ENCODE results near the gene TMEM263. TPM values are rescaled to one million over a fixed set of nuclear protein-coding genes. Genes with fewer than 3 reads are reported as not detected.
A peak's percentile ranks its signal among the peaks of the same experiment; 100 is the strongest.
"Not testable (repeated sequence)": the region's sequence is repeated elsewhere in the genome, so short reads cannot be mapped to it uniquely, and the experiment has no call there.

The TMEM263 gene
- total RNA-seq, 1 donor from 2014 or later, result 58.8 TPM

DNA sequence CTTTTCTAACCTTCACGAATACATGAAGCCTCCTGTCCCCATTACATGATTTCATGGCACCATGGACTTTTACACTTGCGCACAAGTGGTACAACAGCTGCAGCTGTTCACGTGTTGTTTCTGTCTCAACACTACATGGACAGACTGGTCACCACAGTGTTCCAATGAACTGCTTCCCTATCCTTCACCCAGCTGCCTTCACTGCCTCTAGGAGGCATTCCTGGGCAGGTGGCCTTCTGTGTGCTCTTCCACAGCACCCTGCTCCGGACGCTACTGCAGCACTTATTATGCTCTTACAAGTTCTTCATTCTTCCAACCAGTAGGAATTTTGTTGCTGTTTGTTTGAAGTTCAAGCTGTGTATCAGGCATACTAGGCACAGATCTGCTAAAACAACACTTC is 29.8 kb downstream of the TMEM263 start:
- DNase-seq (ENCODE audit: low read depth, low spot score), result no peak

DNA sequence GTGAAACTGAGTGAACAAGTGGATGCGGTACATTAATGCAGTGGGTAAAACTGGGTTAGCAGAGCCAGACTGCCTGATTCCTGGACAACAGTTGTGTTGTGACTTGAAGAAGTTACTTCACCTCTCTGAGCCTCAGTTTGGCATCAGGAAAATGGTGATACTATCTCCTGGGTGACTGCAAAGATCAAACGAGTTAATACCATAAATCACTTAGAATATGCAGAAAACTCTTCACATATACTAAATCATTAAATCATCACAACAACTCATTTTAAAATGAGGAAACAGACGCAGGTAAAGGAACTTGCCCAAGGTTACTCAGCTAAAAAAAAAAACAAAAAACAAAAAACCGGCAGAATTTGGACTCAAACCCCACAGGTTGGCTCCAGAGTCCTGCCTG is 30.4 kb downstream of the TMEM263 start:
- no peak for DNase-seq (ENCODE audit: low read depth, low spot score)

GRCh38 chr12:106986625-106987389 is 31.1 kb downstream of the TMEM263 start, which contains the start of gene MTERF2:
MTERF2 (minus strand) TSS chr12:106987146; CDS start chr12:106978714, 8,432 bp downstream.
- peak; percentile 84 for DNase-seq (ENCODE audit: low read depth, low spot score)

DNA sequence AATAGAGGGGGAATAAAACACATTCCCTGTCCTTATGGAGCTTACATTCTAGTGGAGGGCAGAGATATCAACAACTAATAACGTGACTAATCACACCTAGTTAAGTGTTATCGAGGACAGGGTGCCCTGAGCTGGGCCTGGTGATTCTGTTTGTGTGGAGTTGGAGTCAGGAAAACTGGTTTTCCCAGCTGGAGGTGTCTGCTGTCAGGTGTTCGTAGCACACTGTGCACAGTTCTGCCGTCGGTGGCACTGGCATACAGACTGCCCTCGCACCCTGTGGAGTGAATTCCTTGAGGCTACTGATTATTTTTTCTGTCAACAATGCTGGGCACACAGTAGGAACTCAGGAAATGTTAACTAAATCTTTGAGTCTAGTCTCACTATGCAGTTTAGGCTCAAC is 32.1 kb downstream of the TMEM263 start:
- DNase-seq (ENCODE audit: low read depth, low spot score), result no peak

- DNase-seq (ENCODE audit: low read depth, low spot score), result no peak
These were observed 39.0 kb downstream of the TMEM263 start for GRCh38 chr12:106994579-106995220.

DNA sequence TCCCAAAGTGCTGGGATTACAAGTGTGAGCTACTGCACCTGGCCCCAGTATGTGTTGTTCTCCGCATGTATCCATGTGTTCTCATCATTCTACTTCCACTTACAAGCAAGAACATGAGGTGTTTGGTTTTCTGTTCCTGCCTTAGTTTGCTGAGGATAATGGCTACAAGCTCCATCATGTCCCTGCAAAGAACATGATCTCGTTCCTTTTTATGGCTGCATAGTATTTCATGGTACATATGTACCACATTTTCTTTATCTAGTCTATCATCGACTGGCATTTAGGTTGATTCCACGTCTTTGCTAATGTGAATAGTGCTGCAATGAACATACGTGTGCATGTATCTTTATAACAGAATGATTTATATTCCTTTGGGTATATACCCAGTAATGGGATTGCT is 40.4 kb downstream of the TMEM263 start:
- DNase-seq (ENCODE audit: low read depth, low spot score), result not testable (repeated sequence)

DNA sequence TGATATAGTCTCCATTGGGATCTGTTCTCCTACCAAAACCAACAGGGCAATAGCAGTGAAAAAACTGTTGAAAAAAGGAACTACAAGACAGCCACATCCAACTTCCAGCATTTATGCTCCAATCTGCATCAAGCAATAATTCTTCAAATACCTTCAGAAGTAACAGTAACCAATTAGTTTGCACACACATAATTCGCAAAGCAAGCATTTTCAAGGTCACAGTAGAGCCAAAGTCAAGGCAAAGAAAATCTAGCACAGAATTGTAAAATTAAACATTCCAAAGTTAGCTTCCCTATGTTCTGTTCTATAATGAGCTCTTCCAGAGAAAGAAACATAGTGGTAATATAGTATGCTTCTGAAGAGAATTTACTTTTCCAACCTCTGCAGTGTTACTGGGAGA is 42.2 kb downstream of the TMEM263 start:
- no peak for DNase-seq (ENCODE audit: low read depth, low spot score)

DNA sequence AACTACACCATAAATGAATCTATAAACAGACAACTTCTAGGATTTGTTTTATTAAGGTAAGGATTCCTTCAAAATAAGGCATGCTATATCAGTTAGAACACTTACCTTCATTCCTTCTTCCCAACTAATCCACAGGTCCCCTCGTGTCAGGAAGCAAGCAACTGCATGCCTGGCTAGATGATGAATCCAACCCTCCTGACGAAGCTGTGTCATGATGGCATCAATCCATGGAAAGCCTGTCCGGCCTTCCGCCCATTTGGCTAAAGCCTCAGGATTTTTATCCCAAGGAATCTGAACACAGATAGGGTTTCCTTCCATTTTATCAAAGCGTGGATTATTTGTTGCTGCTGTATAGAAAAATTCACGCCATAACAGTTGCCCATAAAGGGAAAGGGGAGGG is 43.7 kb downstream of the TMEM263 start:
- no peak for DNase-seq (ENCODE audit: low read depth, low spot score)

- DNase-seq (ENCODE audit: low read depth, low spot score), result not testable (repeated sequence)
These were observed 47.0 kb downstream of the TMEM263 start for GRCh38 chr12:107002665-107003064.

- DNase-seq (ENCODE audit: low read depth, low spot score), result no peak
These were observed 51.7 kb downstream of the TMEM263 start for GRCh38 chr12:107007411-107007810.

- no peak for DNase-seq (ENCODE audit: low read depth, low spot score)
These were observed 55.8 kb downstream of the TMEM263 start for GRCh38 chr12:107011519-107011918.

- no peak for DNase-seq (ENCODE audit: low read depth, low spot score)
These were observed 57.2 kb downstream of the TMEM263 start for GRCh38 chr12:107012736-107013425.

- DNase-seq (ENCODE audit: low read depth, low spot score), result no peak
These were observed 58.3 kb downstream of the TMEM263 start for GRCh38 chr12:107014055-107014454.

DNA sequence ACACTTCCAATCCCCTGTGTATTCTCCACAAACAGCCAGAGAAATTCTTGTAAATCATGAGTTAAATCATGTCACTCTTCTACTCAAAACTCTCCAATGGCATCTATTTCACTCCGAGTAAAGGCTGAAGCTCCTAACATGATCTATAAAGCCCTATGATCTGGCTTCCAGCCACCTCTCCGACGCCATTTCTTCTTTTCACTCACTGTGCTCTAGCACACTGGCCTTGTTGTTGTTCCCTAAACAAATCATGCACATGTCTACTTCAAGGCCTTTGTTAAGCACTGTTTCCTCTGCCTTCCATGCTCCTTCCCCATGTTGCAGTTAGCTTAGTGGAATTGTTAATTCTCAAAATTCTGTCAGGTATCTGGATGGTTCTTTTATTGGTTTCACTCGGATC is 61.3 kb downstream of the TMEM263 start:
- no peak for DNase-seq (ENCODE audit: low read depth, low spot score)

GRCh38 chr12:107019546-107019945 is 63.8 kb downstream of the TMEM263 start:
- DNase-seq (ENCODE audit: low read depth, low spot score), result no peak

Other genes with a start within 250 kb of the TMEM263 start
- gene RIC8B, start 181.2 kb upstream of the TMEM263 start, total RNA-seq, result 7.9 and 16.3 TPM in 2 replicates
- 3.8 and 10.6 TPM in 2 replicates for gene MTERF2, start 31.2 kb downstream of the TMEM263 start, total RNA-seq
- 14.6 and 17.9 TPM in 2 replicates for gene CRY1, start 137.6 kb downstream of the TMEM263 start, total RNA-seq